ENCODE data around the gene NTM. TPM values are rescaled to one million over a fixed set of nuclear protein-coding genes. Genes with fewer than 3 reads are reported as not detected.

Gene NTM
- total and polyA plus RNA-seq, 2 experiments from 2014 or later, result 2.2 to 4.9 TPM

- no peak overlapping the region for H3K4me2 ChIP-seq
These were observed 962.1 kb downstream of the NTM start for GRCh38 chr11:132332521-132332920.

GRCh38 chr11:132334769-132335280, 964.4 kb downstream of the NTM start:
- no peak overlapping the region for H3K4me2 ChIP-seq
- no peak for DNase-seq (ENCODE audit: low spot score)
- no peak overlapping the region for H3K4me3 ChIP-seq
- H3K79me2 ChIP-seq, result no peaks in the 10 kb centered on the region
- H4K20me1 ChIP-seq (ENCODE audit: insufficient read depth, poor library complexity, severe bottlenecking), result no peaks in the 10 kb centered on the region
- no peaks in the 10 kb centered on the region for H3K36me3 ChIP-seq (replicated peaks; ENCODE audit: insufficient read depth, low read depth)
- TF ChIP-seq CTCF (IDR thresholded peaks at IDR 0.05; ENCODE audit: poor library complexity), result no peak
- TF ChIP-seq EZH2phosphoT487 (IDR thresholded peaks at IDR 0.05; ENCODE audit: low read depth, severe bottlenecking, unreplicated experiment), result no peak
- TF ChIP-seq EZH2 (IDR thresholded peaks at IDR 0.05; ENCODE audit: borderline replicate concordance), result no peak
- no peak overlapping the region for H3K27ac ChIP-seq
- H3K9me2 ChIP-seq (replicated peaks; ENCODE audit: insufficient read depth), result no peaks in the 10 kb centered on the region
- H3K9me3 ChIP-seq (ENCODE audit: low read depth), result no peaks in the 10 kb centered on the region
- no peak overlapping the region for H2AFZ ChIP-seq
- no peaks in the 10 kb centered on the region for H3K27me3 ChIP-seq
- 90% methylated on average over 15 of the region's 15 CpGs for WGBS (ENCODE audit: low lambda C conversion rate, missing lambda C conversion rate)
- no peaks in the 10 kb centered on the region for H3K4me1 ChIP-seq (ENCODE audit: insufficient read depth)

More at GRCh38 chr11:132332521-132332920, 962.1 kb downstream of the NTM start:
- Histone ChIP-seq H2AFZ (no peak overlapping the region), H3K27ac (no peak overlapping the region), H3K9me3 (ENCODE audit: low read depth) (no peaks in the 10 kb centered on the region), H3K27me3 (no peaks in the 10 kb centered on the region), H3K4me1 (ENCODE audit: insufficient read depth) (no peaks in the 10 kb centered on the region), H4K20me1 (ENCODE audit: insufficient read depth, poor library complexity, severe bottlenecking) (no peaks in the 10 kb centered on the region), H3K36me3 (replicated peaks; ENCODE audit: insufficient read depth, low read depth) (no peaks in the 10 kb centered on the region), H3K79me2 (no peaks in the 10 kb centered on the region), H3K4me3 (no peak overlapping the region), H3K9me2 (replicated peaks; ENCODE audit: insufficient read depth) (no peaks in the 10 kb centered on the region)
- 70% methylated on average over 9 of the region's 9 CpGs for WGBS (ENCODE audit: low lambda C conversion rate, missing lambda C conversion rate)
- DNase-seq (ENCODE audit: low spot score), result no peak
- TF ChIP-seq EZH2phosphoT487 (IDR thresholded peaks at IDR 0.05; ENCODE audit: low read depth, severe bottlenecking, unreplicated experiment) (no peak), EZH2 (IDR thresholded peaks at IDR 0.05; ENCODE audit: borderline replicate concordance) (no peak), CTCF (IDR thresholded peaks at IDR 0.05; ENCODE audit: poor library complexity) (no peak)

- Histone ChIP-seq H2AFZ (no peak overlapping the region), H3K27ac (no peak overlapping the region), H3K9me2 (replicated peaks; ENCODE audit: insufficient read depth) (no peaks in the 10 kb centered on the region), H3K4me2 (no peak overlapping the region), H3K36me3 (replicated peaks; ENCODE audit: insufficient read depth, low read depth) (no peaks in the 10 kb centered on the region), H3K9me3 (ENCODE audit: low read depth) (no peaks in the 10 kb centered on the region), H3K4me1 (ENCODE audit: insufficient read depth) (no peaks in the 10 kb centered on the region), H3K79me2 (no peaks in the 10 kb centered on the region), H3K27me3 (no peaks in the 10 kb centered on the region), H4K20me1 (ENCODE audit: insufficient read depth, poor library complexity, severe bottlenecking) (no peaks in the 10 kb centered on the region), H3K4me3 (no peak overlapping the region)
- WGBS (ENCODE audit: low lambda C conversion rate, missing lambda C conversion rate), result 91% methylated on average over 14 of the region's 14 CpGs
- TF ChIP-seq EZH2phosphoT487 (IDR thresholded peaks at IDR 0.05; ENCODE audit: low read depth, severe bottlenecking, unreplicated experiment) (no peak), CTCF (IDR thresholded peaks at IDR 0.05; ENCODE audit: poor library complexity) (no peak)
- DNase-seq (ENCODE audit: low spot score), result no peak
These were observed 964.9 kb downstream of the NTM start for GRCh38 chr11:132335311-132335710.

Data from hepatocyte (in vitro differentiated cells).